ENCODE measurements around the gene PSMB11.
A peak's percentile ranks its signal among the peaks of the same experiment; 100 is the strongest.

DNA sequence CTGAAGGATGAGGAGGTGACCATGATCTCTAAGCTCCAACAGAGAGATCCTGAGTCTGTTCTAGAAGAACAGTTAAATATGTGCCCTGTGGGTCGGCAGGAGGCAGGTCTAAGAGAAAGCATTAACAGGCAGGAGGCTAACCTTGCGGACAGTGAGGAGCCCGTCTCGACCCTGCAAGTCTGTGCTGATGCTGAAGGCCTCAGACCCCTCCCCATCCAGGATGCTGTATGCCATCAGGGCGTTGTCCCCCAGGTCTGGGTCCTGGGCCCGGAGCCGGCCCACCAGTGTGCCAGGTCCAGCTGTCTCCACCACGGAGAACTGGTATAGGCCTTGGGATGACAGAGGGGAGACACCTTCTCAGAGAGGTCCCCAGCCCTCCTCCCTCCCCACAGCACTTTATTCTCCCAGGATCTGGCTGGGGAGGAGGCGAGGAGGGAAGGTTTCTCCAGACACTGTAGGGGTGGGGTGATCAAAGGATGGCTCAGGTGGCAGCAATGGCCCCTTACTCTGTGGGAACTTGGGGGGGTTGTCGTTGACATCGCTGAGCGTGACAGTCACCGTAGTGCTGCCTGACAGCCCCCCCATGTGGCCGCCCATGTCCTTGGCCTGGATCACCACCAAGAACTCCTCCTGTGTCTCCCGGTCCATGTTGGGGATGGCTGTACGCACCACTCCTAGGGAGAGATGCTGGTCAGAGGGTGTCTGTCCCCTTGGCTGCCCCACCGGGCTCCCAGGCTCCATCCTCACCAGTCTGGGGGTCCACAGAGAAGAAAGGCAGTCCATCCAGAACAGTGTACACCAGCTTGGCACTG lies 12.2 kb downstream of the PSMB11 start:
- TF ChIP-seq, protein P1, sequence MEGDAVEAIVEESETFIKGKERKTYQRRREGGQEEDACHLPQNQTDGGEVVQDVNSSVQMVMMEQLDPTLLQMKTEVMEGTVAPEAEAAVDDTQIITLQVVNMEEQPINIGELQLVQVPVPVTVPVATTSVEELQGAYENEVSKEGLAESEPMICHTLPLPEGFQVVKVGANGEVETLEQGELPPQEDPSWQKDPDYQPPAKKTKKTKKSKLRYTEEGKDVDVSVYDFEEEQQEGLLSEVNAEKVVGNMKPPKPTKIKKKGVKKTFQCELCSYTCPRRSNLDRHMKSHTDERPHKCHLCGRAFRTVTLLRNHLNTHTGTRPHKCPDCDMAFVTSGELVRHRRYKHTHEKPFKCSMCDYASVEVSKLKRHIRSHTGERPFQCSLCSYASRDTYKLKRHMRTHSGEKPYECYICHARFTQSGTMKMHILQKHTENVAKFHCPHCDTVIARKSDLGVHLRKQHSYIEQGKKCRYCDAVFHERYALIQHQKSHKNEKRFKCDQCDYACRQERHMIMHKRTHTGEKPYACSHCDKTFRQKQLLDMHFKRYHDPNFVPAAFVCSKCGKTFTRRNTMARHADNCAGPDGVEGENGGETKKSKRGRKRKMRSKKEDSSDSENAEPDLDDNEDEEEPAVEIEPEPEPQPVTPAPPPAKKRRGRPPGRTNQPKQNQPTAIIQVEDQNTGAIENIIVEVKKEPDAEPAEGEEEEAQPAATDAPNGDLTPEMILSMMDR (IDR thresholded peaks at IDR 0.05; ENCODE audit: low read depth, low read length, poor library complexity, severe bottlenecking) = peak; percentile 70
- TF ChIP-seq EZH2phosphoT487 (IDR thresholded peaks at IDR 0.05; ENCODE audit: borderline replicate concordance, low read length) = no peak
